ENCODE data around the gene COL4A5.
A peak's percentile ranks its signal among the peaks of the same experiment; 100 is the strongest.

COL4A5 gene

GRCh38 chrX:108696690-108697089 lies 257.1 kb downstream of the COL4A5 start:
- no peak overlapping the region for H3K4me3 ChIP-seq (ENCODE audit: low read length)
- no peak for TF ChIP-seq CTCF (conservative IDR thresholded peaks at IDR 0.05; ENCODE audit: low read length)
- no peak for DNase-seq (ENCODE audit: low read depth)

GRCh38 chrX:108699368-108699767 lies 259.7 kb downstream of the COL4A5 start:
- peak; percentile 47 for TF ChIP-seq CTCF (conservative IDR thresholded peaks at IDR 0.05; ENCODE audit: low read length)
- H3K4me3 ChIP-seq (ENCODE audit: low read length) = no peak overlapping the region
- peak; percentile 18 for DNase-seq (ENCODE audit: low read depth)

- no peak overlapping the region for H3K4me3 ChIP-seq (ENCODE audit: low read length)
- DNase-seq (ENCODE audit: low read depth) = no peak
- TF ChIP-seq CTCF (conservative IDR thresholded peaks at IDR 0.05; ENCODE audit: low read length) = no peak
These were observed 262.0 kb downstream of the COL4A5 start for GRCh38 chrX:108701633-108702032.

GRCh38 chrX:108702530-108702929 lies 262.9 kb downstream of the COL4A5 start:
- no peak for DNase-seq (ENCODE audit: low read depth)
- TF ChIP-seq CTCF (conservative IDR thresholded peaks at IDR 0.05; ENCODE audit: low read length) = no peak
- H3K4me3 ChIP-seq (ENCODE audit: low read length) = no peak overlapping the region

GRCh38 chrX:108704839-108705238 lies 265.2 kb downstream of the COL4A5 start:
- DNase-seq (ENCODE audit: low read depth) = no peak
- H3K4me3 ChIP-seq (ENCODE audit: low read length) = no peak overlapping the region

GRCh38 chrX:108712886-108713285 lies 273.2 kb downstream of the COL4A5 start:
- DNase-seq (ENCODE audit: low read depth) = no peak
- no peak for TF ChIP-seq CTCF (conservative IDR thresholded peaks at IDR 0.05; ENCODE audit: low read length)
- H3K4me3 ChIP-seq (ENCODE audit: low read length) = no peak overlapping the region

More at GRCh38 chrX:108704839-108705238, 265.2 kb downstream of the COL4A5 start:
- TF ChIP-seq CTCF (conservative IDR thresholded peaks at IDR 0.05; ENCODE audit: low read length) = no peak

GRCh38 chrX:108722561-108722960 lies 282.9 kb downstream of the COL4A5 start:
- no peak overlapping the region for H3K4me3 ChIP-seq (ENCODE audit: low read length)
- DNase-seq (ENCODE audit: low read depth) = no peak
- TF ChIP-seq CTCF (conservative IDR thresholded peaks at IDR 0.05; ENCODE audit: low read length) = no peak
